ENCODE results near the gene PRKCG. TPM values are rescaled to one million over a fixed set of nuclear protein-coding genes. Genes with fewer than 3 reads are reported as not detected.

PRKCG gene
- total RNA-seq, 2 experiments from 2014 or later: not detected

DNA sequence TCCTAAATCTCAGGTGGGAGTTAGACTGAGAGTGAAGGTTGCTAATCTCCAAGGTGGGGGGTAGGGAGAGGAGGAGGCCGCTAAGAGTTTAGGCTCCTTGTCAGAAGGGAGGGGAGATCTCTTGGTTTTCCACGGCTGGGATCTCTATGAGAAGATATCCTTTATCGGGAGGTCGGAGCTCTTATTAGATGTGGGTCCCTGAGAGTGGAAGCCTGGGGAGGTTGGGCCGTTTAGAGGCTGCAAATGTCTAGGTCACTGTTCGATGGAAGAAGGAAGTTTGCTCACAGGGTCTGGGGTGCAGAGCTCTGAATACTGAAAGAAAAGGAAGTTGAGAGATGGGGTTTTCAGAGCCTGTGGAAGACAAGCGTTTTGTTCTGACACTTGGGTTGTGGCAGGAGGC, 10.5 kb upstream of the PRKCG start:
- no peak overlapping the region for H3K4me2 ChIP-seq (ENCODE audit: low read length)
- no TSS peak for BruUV-seq (replicated peaks)
- no peak for DNase-seq (ENCODE audit: low spot score)
- no peaks in the 10 kb centered on the region for H3K9me2 ChIP-seq (ENCODE audit: insufficient read depth, low read length)
- intact Hi-C loops (cut with micrococcal nuclease; ENCODE audit: unreplicated experiment): no loop called here
- no peaks in the 10 kb centered on the region for H3K79me2 ChIP-seq (ENCODE audit: insufficient read depth, low read depth, low read length)
- H3K4me1 ChIP-seq (ENCODE audit: insufficient read depth, low read length, poor library complexity, severe bottlenecking): peaks cover 26% of the 10 kb centered on the region
- H3K9me3 ChIP-seq (ENCODE audit: low read length): no peaks in the 10 kb centered on the region
- TF ChIP-seq, protein P1, sequence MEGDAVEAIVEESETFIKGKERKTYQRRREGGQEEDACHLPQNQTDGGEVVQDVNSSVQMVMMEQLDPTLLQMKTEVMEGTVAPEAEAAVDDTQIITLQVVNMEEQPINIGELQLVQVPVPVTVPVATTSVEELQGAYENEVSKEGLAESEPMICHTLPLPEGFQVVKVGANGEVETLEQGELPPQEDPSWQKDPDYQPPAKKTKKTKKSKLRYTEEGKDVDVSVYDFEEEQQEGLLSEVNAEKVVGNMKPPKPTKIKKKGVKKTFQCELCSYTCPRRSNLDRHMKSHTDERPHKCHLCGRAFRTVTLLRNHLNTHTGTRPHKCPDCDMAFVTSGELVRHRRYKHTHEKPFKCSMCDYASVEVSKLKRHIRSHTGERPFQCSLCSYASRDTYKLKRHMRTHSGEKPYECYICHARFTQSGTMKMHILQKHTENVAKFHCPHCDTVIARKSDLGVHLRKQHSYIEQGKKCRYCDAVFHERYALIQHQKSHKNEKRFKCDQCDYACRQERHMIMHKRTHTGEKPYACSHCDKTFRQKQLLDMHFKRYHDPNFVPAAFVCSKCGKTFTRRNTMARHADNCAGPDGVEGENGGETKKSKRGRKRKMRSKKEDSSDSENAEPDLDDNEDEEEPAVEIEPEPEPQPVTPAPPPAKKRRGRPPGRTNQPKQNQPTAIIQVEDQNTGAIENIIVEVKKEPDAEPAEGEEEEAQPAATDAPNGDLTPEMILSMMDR (conservative IDR thresholded peaks at IDR 0.05; ENCODE audit: low read length): no peak
- no peak for TF ChIP-seq EZH2phosphoT487 (IDR thresholded peaks at IDR 0.05; ENCODE audit: borderline replicate concordance, low read depth, low read length)
- ChIA-PET CTCF (ENCODE audit: unreplicated experiment) (no interaction called here), POLR2A (no interaction called here)
- H3K4me3 ChIP-seq (ENCODE audit: low read depth, low read length, poor library complexity, severe bottlenecking): no peak overlapping the region
- no peak overlapping the region for H3K27ac ChIP-seq (ENCODE audit: low read depth, low read length, poor library complexity, severe bottlenecking)
- H4K20me1 ChIP-seq (ENCODE audit: insufficient read depth, low read length): no peaks in the 10 kb centered on the region
- H2AFZ ChIP-seq (ENCODE audit: low read length): no peak overlapping the region
- H3K36me3 ChIP-seq (ENCODE audit: insufficient read depth, low read length): no peaks in the 10 kb centered on the region

DNA sequence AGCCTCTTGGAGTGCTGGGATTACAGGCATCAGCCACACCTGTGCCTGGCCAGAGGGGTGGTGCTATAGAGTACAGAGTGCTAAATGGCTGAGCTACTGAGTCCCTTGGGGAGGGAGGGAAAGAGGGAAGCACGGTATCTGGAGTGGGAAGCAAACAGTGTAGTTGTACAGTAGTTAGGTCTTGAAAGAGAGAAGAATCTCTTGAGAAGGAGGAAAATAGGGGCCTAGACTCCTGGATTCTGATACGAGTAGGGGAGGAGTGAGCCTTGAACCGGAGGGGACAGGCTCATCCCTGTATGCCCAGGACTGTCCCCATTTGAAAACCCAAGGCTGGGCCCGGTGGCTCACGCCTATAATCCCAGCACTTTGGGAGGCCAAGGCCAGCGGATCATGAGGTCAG, 9.2 kb upstream of the PRKCG start:
- BruUV-seq (replicated peaks): no TSS peak
- H3K9me2 ChIP-seq (ENCODE audit: insufficient read depth, low read length): no peaks in the 10 kb centered on the region
- H3K4me2 ChIP-seq (ENCODE audit: low read length): no peak overlapping the region
- peaks cover 18% of the 10 kb centered on the region for H3K4me1 ChIP-seq (ENCODE audit: insufficient read depth, low read length, poor library complexity, severe bottlenecking)
- no peaks in the 10 kb centered on the region for H3K79me2 ChIP-seq (ENCODE audit: insufficient read depth, low read depth, low read length)
- no peak for TF ChIP-seq EZH2phosphoT487 (IDR thresholded peaks at IDR 0.05; ENCODE audit: borderline replicate concordance, low read depth, low read length)
- TF ChIP-seq, protein P1 (conservative IDR thresholded peaks at IDR 0.05; ENCODE audit: low read length): no peak
- no peaks in the 10 kb centered on the region for H3K36me3 ChIP-seq (ENCODE audit: insufficient read depth, low read length)
- H4K20me1 ChIP-seq (ENCODE audit: insufficient read depth, low read length): no peaks in the 10 kb centered on the region
- intact Hi-C loops (cut with micrococcal nuclease; ENCODE audit: unreplicated experiment): no loop called here
- H3K27ac ChIP-seq (ENCODE audit: low read depth, low read length, poor library complexity, severe bottlenecking): no peak overlapping the region
- no peak overlapping the region for H3K4me3 ChIP-seq (ENCODE audit: low read depth, low read length, poor library complexity, severe bottlenecking)
- H2AFZ ChIP-seq (ENCODE audit: low read length): no peak overlapping the region
- no peaks in the 10 kb centered on the region for H3K9me3 ChIP-seq (ENCODE audit: low read length)
- ChIA-PET CTCF (ENCODE audit: unreplicated experiment) (no interaction called here), POLR2A (no interaction called here)
- no peak for DNase-seq (ENCODE audit: low spot score)

DNA sequence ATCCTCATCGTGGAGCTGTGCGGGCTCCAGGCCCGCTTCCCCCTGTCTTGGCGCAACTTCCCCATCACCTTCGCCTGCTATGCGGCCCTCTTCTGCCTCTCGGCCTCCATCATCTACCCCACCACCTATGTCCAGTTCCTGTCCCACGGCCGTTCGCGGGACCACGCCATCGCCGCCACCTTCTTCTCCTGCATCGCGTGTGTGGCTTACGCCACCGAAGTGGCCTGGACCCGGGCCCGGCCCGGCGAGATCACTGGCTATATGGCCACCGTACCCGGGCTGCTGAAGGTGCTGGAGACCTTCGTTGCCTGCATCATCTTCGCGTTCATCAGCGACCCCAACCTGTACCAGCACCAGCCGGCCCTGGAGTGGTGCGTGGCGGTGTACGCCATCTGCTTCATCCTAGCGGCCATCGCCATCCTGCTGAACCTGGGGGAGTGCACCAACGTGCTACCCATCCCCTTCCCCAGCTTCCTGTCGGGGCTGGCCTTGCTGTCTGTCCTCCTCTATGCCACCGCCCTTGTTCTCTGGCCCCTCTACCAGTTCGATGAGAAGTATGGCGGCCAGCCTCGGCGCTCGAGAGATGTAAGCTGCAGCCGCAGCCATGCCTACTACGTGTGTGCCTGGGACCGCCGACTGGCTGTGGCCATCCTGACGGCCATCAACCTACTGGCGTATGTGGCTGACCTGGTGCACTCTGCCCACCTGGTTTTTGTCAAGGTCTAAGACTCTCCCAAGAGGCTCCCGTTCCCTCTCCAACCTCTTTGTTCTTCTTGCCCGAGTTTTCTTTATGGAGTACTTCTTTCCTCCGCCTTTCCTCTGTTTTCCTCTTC, 8.0 kb upstream of the PRKCG start:
- intact Hi-C loops (cut with micrococcal nuclease; ENCODE audit: unreplicated experiment): no loop called here
- Histone ChIP-seq H3K79me2 (ENCODE audit: insufficient read depth, low read depth, low read length) (no peaks in the 10 kb centered on the region), H3K27ac (ENCODE audit: low read depth, low read length, poor library complexity, severe bottlenecking) (no peak overlapping the region), H3K9me2 (ENCODE audit: insufficient read depth, low read length) (no peaks in the 10 kb centered on the region), H3K9me3 (ENCODE audit: low read length) (no peaks in the 10 kb centered on the region), H3K4me3 (ENCODE audit: low read depth, low read length, poor library complexity, severe bottlenecking) (no peak overlapping the region), H3K36me3 (ENCODE audit: insufficient read depth, low read length) (no peaks in the 10 kb centered on the region), H3K4me2 (ENCODE audit: low read length) (no peak overlapping the region), H4K20me1 (ENCODE audit: insufficient read depth, low read length) (no peaks in the 10 kb centered on the region), H3K4me1 (ENCODE audit: insufficient read depth, low read length, poor library complexity, severe bottlenecking) (peaks cover 5% of the 10 kb centered on the region), H2AFZ (ENCODE audit: low read length) (no peak overlapping the region)
- CTCF ChIA-PET (ENCODE audit: unreplicated experiment): no interaction called here
- no TSS peak for BruUV-seq (replicated peaks)
- TF ChIP-seq, protein P1 (conservative IDR thresholded peaks at IDR 0.05; ENCODE audit: low read length): no peak
- TF ChIP-seq EZH2phosphoT487 (IDR thresholded peaks at IDR 0.05; ENCODE audit: borderline replicate concordance, low read depth, low read length): no peak
- POLR2A ChIA-PET: no interaction called here
- DNase-seq (ENCODE audit: low spot score): no peak
